IMR-90 (cell line): ENCODE data around the gene XDH. TPM values are rescaled to one million over a fixed set of nuclear protein-coding genes. Genes with fewer than 3 reads are reported as not detected.

Experiments
- ATAC-seq: fragments of 200-7000 bp; cut with Tn5 transposase; 2 replicates; pipeline ENCODE4 v1.9.1; 2020; ENCODE audit warnings: low read depth, mild to moderate bottlenecking, moderate library complexity
- BruUV-seq: library from RNA; stranded (reverse); fragments of 400-500 nt; replicated peaks from 2 replicates; lab custom pipeline; 2021; lab: Mats Ljungman, UMichigan
- CTCF ChIA-PET: fragments of 300-600 bp; formaldehyde crosslinking; extraction: SDS; loops from one replicate; lab custom pipeline; 2021; ENCODE audit warnings: antibody characterized with exemption; lab: Yijun Ruan, JAX
- POLR2A ChIA-PET: fragments of 300-600 bp; sonication (Branson Sonifier 250); formaldehyde crosslinking; loops from one replicate; lab custom pipeline; 2022; ENCODE audit warnings: antibody characterized with exemption; ENCODE audit not compliant: unreplicated experiment; lab: Charles Lee
- DNase-seq: peaks from one replicate; pipeline ENCODE4 v3.0.0; 2013
- H2AFZ ChIP-seq: replicated peaks from 2 replicates; pipeline ENCODE3; 2013; ENCODE audit warnings: low read length, mild to moderate bottlenecking; ENCODE audit not compliant: poor library complexity
- H2AK5ac ChIP-seq: 2 replicates; pipeline ENCODE4 v1.6.1; 2013; ENCODE audit warnings: low read depth, low read length, inconsistent platforms
- H2AK9ac ChIP-seq: replicated peaks from 2 replicates; pipeline ENCODE3; 2013; ENCODE audit warnings: mild to moderate bottlenecking, low read depth, low read length, moderate library complexity; ENCODE audit not compliant: poor library complexity
- H2BK120ac ChIP-seq: 2 replicates; pipeline ENCODE4 v1.6.1; 2013; ENCODE audit warnings: low read depth, low read length, inconsistent platforms
- H2BK15ac ChIP-seq: 3 replicates; pipeline ENCODE4 v1.6.1; 2013; ENCODE audit warnings: low read depth, low read length, inconsistent platforms
- H2BK20ac ChIP-seq: 2 replicates; pipeline ENCODE4 v1.6.1; 2013; ENCODE audit warnings: low read depth, mild to moderate bottlenecking, inconsistent platforms, low read length, moderate library complexity
- H2BK5ac ChIP-seq: 2 replicates; pipeline ENCODE4 v1.6.1; 2013; ENCODE audit warnings: mild to moderate bottlenecking, low read depth, low read length, inconsistent platforms; ENCODE audit not compliant: poor library complexity, severe bottlenecking
- H3K14ac ChIP-seq: replicated peaks from 2 replicates; pipeline ENCODE4 v1.6.1; 2013; ENCODE audit warnings: low read depth, low read length, inconsistent platforms
- H3K18ac ChIP-seq: 2 replicates; pipeline ENCODE4 v1.6.1; 2013; ENCODE audit warnings: low read depth, low read length, control low read depth
- H3K23ac ChIP-seq: 2 replicates; pipeline ENCODE4 v1.6.1; 2013; ENCODE audit warnings: low read depth, low read length, inconsistent platforms
- H3K27ac ChIP-seq: 2 replicates; pipeline ENCODE4 v1.5.1; 2013; ENCODE audit warnings: mild to moderate bottlenecking, control low read depth, low read length; ENCODE audit not compliant: insufficient read depth
- H3K27me3 ChIP-seq: 2 replicates; pipeline ENCODE4 v1.6.1; 2013; ENCODE audit warnings: low read length; ENCODE audit not compliant: control insufficient read depth, insufficient read depth
- H3K36me3 ChIP-seq: 2 replicates; pipeline ENCODE4 v1.6.1; 2013; ENCODE audit warnings: low read length, mixed read lengths; ENCODE audit not compliant: control insufficient read depth, insufficient read depth
- H3K4ac ChIP-seq: 2 replicates; pipeline ENCODE4 v1.6.1; 2013; ENCODE audit warnings: low read depth, low read length, inconsistent platforms
- H3K4me1 ChIP-seq: 2 replicates; pipeline ENCODE4 v1.6.1; 2013; ENCODE audit warnings: low read length, mixed read lengths; ENCODE audit not compliant: control insufficient read depth, insufficient read depth
- H3K4me2 ChIP-seq: 2 replicates; pipeline ENCODE4 v1.6.1; 2013; ENCODE audit warnings: low read depth, mild to moderate bottlenecking, control low read depth, low read length, moderate library complexity
- H3K4me3 ChIP-seq: 2 replicates; pipeline ENCODE4 v1.5.1; 2013; ENCODE audit warnings: low read depth, mild to moderate bottlenecking, control low read depth, low read length, moderate library complexity; ENCODE audit not compliant: insufficient read depth
- H3K56ac ChIP-seq: 2 replicates; pipeline ENCODE4 v1.6.1; 2013; ENCODE audit warnings: low read length, inconsistent platforms; ENCODE audit not compliant: insufficient read depth; ENCODE audit errors: extremely low read depth
- H3K79me1 ChIP-seq, 2 experiments: 2 replicates each; pipeline ENCODE4 v1.6.1; 2013; ENCODE audit warnings: low read length in 2 of 2, inconsistent platforms in 1 of 2, low read depth in 1 of 2
- H3K9ac ChIP-seq: 2 replicates; pipeline ENCODE4 v1.6.1; 2013; ENCODE audit warnings: low read depth, low read length, control low read depth
- H3K9me1 ChIP-seq: 2 replicates; pipeline ENCODE4 v1.6.1; 2013; ENCODE audit warnings: low read length, inconsistent platforms; ENCODE audit not compliant: insufficient read depth
- H3K9me3 ChIP-seq: 2 replicates; pipeline ENCODE4 v1.6.1; 2013; ENCODE audit warnings: low read length; ENCODE audit not compliant: control insufficient read depth, insufficient read depth
- H4K20me1 ChIP-seq: 2 replicates; pipeline ENCODE4 v1.6.1; 2013; ENCODE audit warnings: low read length, inconsistent platforms; ENCODE audit not compliant: insufficient read depth
- H4K5ac ChIP-seq: 2 replicates; pipeline ENCODE4 v1.6.1; 2013; ENCODE audit warnings: mild to moderate bottlenecking, low read depth, low read length, control low read depth
- H4K8ac ChIP-seq, 2 experiments: 2 replicates each; pipeline ENCODE4 v1.6.1; 2013; ENCODE audit warnings: low read depth in 2 of 2, low read length in 2 of 2, control low read depth in 1 of 2, inconsistent platforms in 1 of 2
- H4K91ac ChIP-seq: 2 replicates; pipeline ENCODE4 v1.6.1; 2013; ENCODE audit warnings: low read depth, low read length, inconsistent platforms; ENCODE audit not compliant: insufficient read depth
- BHLHE40 ChIP-seq: fragments of 150-350 bp; IDR thresholded peaks from 2 replicates; pipeline ENCODE4 v1.6.1; 2016; ENCODE audit warnings: mild to moderate bottlenecking, low read depth, low read length
- CEBPB ChIP-seq: IDR thresholded peaks from 2 replicates; pipeline ENCODE4 v1.6.1; 2012; ENCODE audit warnings: low read depth, low read length, improper control_type of control experiment
- CHD1 ChIP-seq: IDR thresholded peaks from 2 replicates; pipeline ENCODE4 v1.6.1; 2012; ENCODE audit warnings: low read depth, low read length, improper control_type of control experiment
- FOS ChIP-seq: fragments of 150-350 bp; IDR thresholded peaks from 2 replicates; pipeline ENCODE4 v1.6.1; 2016; ENCODE audit warnings: low read depth, low read length
- MAFK ChIP-seq: IDR thresholded peaks from 2 replicates; pipeline ENCODE4 v1.6.1; 2012; ENCODE audit warnings: low read depth, low read length, improper control_type of control experiment
- MAZ ChIP-seq: IDR thresholded peaks from 2 replicates; pipeline ENCODE4 v1.6.1; 2012; ENCODE audit warnings: low read depth, mild to moderate bottlenecking, low read length, improper control_type of control experiment, moderate library complexity, borderline replicate concordance
- MXI1 ChIP-seq: IDR thresholded peaks from 2 replicates; pipeline ENCODE4 v1.6.1; 2012; ENCODE audit warnings: low read depth, mild to moderate bottlenecking, low read length, moderate library complexity, borderline replicate concordance
- NFE2L2 ChIP-seq: fragments of 150-350 bp; IDR thresholded peaks from 2 replicates; pipeline ENCODE4 v1.6.1; 2016; ENCODE audit warnings: low read depth, mild to moderate bottlenecking, low read length
- POLR2A ChIP-seq: IDR thresholded peaks from 2 replicates; pipeline ENCODE4 v1.6.1; 2012; ENCODE audit warnings: mild to moderate bottlenecking, low read depth, low read length
- RAD21 ChIP-seq: IDR thresholded peaks from 2 replicates; pipeline ENCODE4 v1.6.1; 2012; ENCODE audit warnings: low read length, improper control_type of control experiment
- RCOR1 ChIP-seq: IDR thresholded peaks from 2 replicates; pipeline ENCODE4 v1.6.1; 2012; ENCODE audit warnings: mild to moderate bottlenecking, low read length, improper control_type of control experiment; ENCODE audit not compliant: insufficient replicate concordance
- RFX5 ChIP-seq: IDR thresholded peaks from 2 replicates; pipeline ENCODE4 v1.8.0; 2012; ENCODE audit warnings: low read depth, mild to moderate bottlenecking, low read length, moderate library complexity
- SMC3 ChIP-seq: fragments of 150-350 bp; IDR thresholded peaks from 2 replicates; pipeline ENCODE4 v1.6.1; 2016; ENCODE audit warnings: low read depth, mild to moderate bottlenecking, antibody characterized with exemption, low read length, moderate library complexity
- USF2 ChIP-seq: fragments of 150-350 bp; IDR thresholded peaks from 2 replicates; pipeline ENCODE4 v1.6.1; 2017; ENCODE audit warnings: mild to moderate bottlenecking, antibody characterized with exemption, low read length, low read depth
- WGBS, 2 experiments: methylation state at CpG; one replicate each; pipeline versions ENCODE4 v1.1.5 to v1.1.7; 2013; ENCODE audit warnings: missing lambda C conversion rate in 2 of 2; ENCODE audit not compliant: insufficient read length in 1 of 2; ENCODE audit errors: extremely low coverage in 2 of 2; 5-methylcytosine and 5-hydroxymethylcytosine counted together
- dilution Hi-C: fragments of 300-500 bp; cut with HindIII; formaldehyde crosslinking; loops from one replicate; pipeline ENCODE4 v1.14.3; 2018; ENCODE audit warnings: low sequenced_read_pairs; ENCODE audit not compliant: unreplicated experiment
- in situ Hi-C: fragments of 300-500 bp; cut with MboI; formaldehyde crosslinking; loops from 3 replicates; pipeline ENCODE4 v1.14.3; 2019; ENCODE audit warnings: low sequenced_read_pairs, inconsistent platforms, mixed read lengths
- intact Hi-C: fragments of 100-400 bp; cut with micrococcal nuclease; formaldehyde crosslinking; loops from 2 replicates; pipeline ENCODE4 v1.10.0; 2022
- polyA plus RNA-seq, 3 experiments: library from polyadenylated mRNA; depleted of rRNA; stranded (reverse); fragments of >200 nt; gene quantifications; 2 replicates each; pipeline ENCODE4 v1.2.3, GENCODE V29; 2012; ENCODE audit warnings: low replicate concordance in 1 of 3
- total RNA-seq: library from RNA; depleted of rRNA; stranded (reverse); fragments of >200 nt; gene quantifications from 2 replicates; pipeline ENCODE4 v1.2.3, GENCODE V29; 2012
- TF ChIP-seq, protein P1 (sequence below): fragments of 150-350 bp; IDR thresholded peaks from 2 replicates; pipeline ENCODE4 v1.6.1; 2016; ENCODE audit warnings: low read depth, mild to moderate bottlenecking, low read length, moderate library complexity, borderline replicate concordance
- TF ChIP-seq, protein P2 (sequence below): conservative IDR thresholded peaks from 2 replicates; pipeline ENCODE4 v1.5.1; 2012; ENCODE audit warnings: mild to moderate bottlenecking, low read depth, low read length, improper control_type of control experiment

The XDH gene
- total and polyA plus RNA-seq, 2 of the 4 experiments (the other 2 are of a cell fraction) = 0.46 to 1.1 TPM

GRCh38 chr2:31426096-31426495, 11.6 kb upstream of the XDH start:
- Histone ChIP-seq H2BK15ac (no peak overlapping the region), H4K20me1 (no peaks in the 10 kb centered on the region), H3K4me3 (no peak overlapping the region), H2BK20ac (no peak overlapping the region), H3K9me1 (no peaks in the 10 kb centered on the region), H2AK9ac (no peak overlapping the region), H2BK120ac (no peak overlapping the region), H3K18ac (no peak overlapping the region), H3K4ac (no peak overlapping the region), H3K9me3 (no peaks in the 10 kb centered on the region), H3K56ac (no peak overlapping the region), H3K4me2 (no peak overlapping the region), H4K5ac (no peak overlapping the region), H4K91ac (no peak overlapping the region), H3K27ac (no peak overlapping the region), H4K8ac (no peak overlapping the region), H3K27me3 (peaks cover 2% of the 10 kb centered on the region; the same call in 1 of the 2 replicates), H3K14ac (no peak overlapping the region), H3K4me1 (no peaks in the 10 kb centered on the region), H3K23ac (no peak overlapping the region), H2AK5ac (no peak overlapping the region), H2BK5ac (no peak overlapping the region), H3K9ac (no peak overlapping the region), H3K79me1 (no peaks in the 10 kb centered on the region), H2AFZ (no peak overlapping the region), H3K36me3 (no peaks in the 10 kb centered on the region)
- intact Hi-C loops (no loop called here), dilution Hi-C loops (no loop called here), in situ Hi-C loops (no loop called here)
- CTCF ChIA-PET = no interaction called here
- WGBS, 2 experiments = 97% methylated on average over 6 of the region's 8 CpGs; no CpG with 5 or more reads in 1 of the 2 experiments
- ATAC-seq (no peak), DNase-seq (no peak)
- POLR2A ChIA-PET = no interaction called here
- BruUV-seq = no TSS peak
- no peak for TF ChIP-seq MXI1
- no peak for TF ChIP-seq USF2
- TF ChIP-seq, protein P1, sequence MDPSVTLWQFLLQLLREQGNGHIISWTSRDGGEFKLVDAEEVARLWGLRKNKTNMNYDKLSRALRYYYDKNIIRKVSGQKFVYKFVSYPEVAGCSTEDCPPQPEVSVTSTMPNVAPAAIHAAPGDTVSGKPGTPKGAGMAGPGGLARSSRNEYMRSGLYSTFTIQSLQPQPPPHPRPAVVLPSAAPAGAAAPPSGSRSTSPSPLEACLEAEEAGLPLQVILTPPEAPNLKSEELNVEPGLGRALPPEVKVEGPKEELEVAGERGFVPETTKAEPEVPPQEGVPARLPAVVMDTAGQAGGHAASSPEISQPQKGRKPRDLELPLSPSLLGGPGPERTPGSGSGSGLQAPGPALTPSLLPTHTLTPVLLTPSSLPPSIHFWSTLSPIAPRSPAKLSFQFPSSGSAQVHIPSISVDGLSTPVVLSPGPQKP = no peak
- TF ChIP-seq NFE2L2 = no peak
- no peak for TF ChIP-seq MAFK
- no peak for TF ChIP-seq CHD1
- TF ChIP-seq SMC3 = no peak
- TF ChIP-seq POLR2A = no peak
- TF ChIP-seq BHLHE40 = no peak
- no peak for TF ChIP-seq MAZ
- no peak for TF ChIP-seq RFX5
- TF ChIP-seq RAD21 = no peak
- TF ChIP-seq FOS = no peak
- TF ChIP-seq, protein P2, sequence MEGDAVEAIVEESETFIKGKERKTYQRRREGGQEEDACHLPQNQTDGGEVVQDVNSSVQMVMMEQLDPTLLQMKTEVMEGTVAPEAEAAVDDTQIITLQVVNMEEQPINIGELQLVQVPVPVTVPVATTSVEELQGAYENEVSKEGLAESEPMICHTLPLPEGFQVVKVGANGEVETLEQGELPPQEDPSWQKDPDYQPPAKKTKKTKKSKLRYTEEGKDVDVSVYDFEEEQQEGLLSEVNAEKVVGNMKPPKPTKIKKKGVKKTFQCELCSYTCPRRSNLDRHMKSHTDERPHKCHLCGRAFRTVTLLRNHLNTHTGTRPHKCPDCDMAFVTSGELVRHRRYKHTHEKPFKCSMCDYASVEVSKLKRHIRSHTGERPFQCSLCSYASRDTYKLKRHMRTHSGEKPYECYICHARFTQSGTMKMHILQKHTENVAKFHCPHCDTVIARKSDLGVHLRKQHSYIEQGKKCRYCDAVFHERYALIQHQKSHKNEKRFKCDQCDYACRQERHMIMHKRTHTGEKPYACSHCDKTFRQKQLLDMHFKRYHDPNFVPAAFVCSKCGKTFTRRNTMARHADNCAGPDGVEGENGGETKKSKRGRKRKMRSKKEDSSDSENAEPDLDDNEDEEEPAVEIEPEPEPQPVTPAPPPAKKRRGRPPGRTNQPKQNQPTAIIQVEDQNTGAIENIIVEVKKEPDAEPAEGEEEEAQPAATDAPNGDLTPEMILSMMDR = no peak
- no peak for TF ChIP-seq RCOR1
- no peak for TF ChIP-seq CEBPB
